Activated T-helper 1 cell treated with anti-CD3 and anti-CD28 coated beads, Interleukin-12 subunit alpha, Interleukin-12 subunit beta, Interleukin-2, Interleukin-4 antibody, amounts not matched to agents 30 ng/mL and 10 ng/mL and 1 ng/mL, durations not matched to agents 14 hours and 24 hours and 36 hours (primary cell): ENCODE measurements around the gene ATG2A. TPM values are rescaled to one million over a fixed set of nuclear protein-coding genes. Genes with fewer than 3 reads are reported as not detected.
"Not testable (repeated sequence)": the region's sequence is repeated elsewhere in the genome, so short reads cannot be mapped to it uniquely, and the experiment has no call there.

ENCODE experiments used
- DNase-seq: peaks from one replicate; pipeline ENCODE4 v3.0.0; 2021; ENCODE audit warnings: low spot score
- H3K27ac Mint-ChIP-seq: one replicate; pipeline ENCODE4 v1.8.0; 2021; ENCODE audit warnings: mild to moderate bottlenecking, mixed read lengths
- H3K27me3 Mint-ChIP-seq: one replicate; pipeline ENCODE4 v1.8.0; 2022; ENCODE audit warnings: mild to moderate bottlenecking, moderate library complexity, mixed read lengths; ENCODE audit not compliant: insufficient read depth
- H3K36me3 Mint-ChIP-seq: one replicate; pipeline ENCODE4 v1.8.0; 2021; ENCODE audit warnings: low read depth, mixed read lengths
- H3K4me1 Mint-ChIP-seq: one replicate; pipeline ENCODE4 v1.8.0; 2021; ENCODE audit warnings: low read depth, mixed read lengths
- H3K4me3 Mint-ChIP-seq: one replicate; pipeline ENCODE4 v1.8.0; 2021; ENCODE audit warnings: mild to moderate bottlenecking, moderate library complexity, mixed read lengths
- H3K9me3 Mint-ChIP-seq: one replicate; pipeline ENCODE4 v1.8.0; 2021; ENCODE audit warnings: mixed read lengths
- intact Hi-C: fragments of 100-400 bp; cut with micrococcal nuclease; formaldehyde crosslinking; loops from one replicate; pipeline ENCODE4 v1.15.1; 2024
- total RNA-seq: library from RNA; stranded (reverse); gene quantifications from 2 replicates; pipeline ENCODE4 v1.2.3, GENCODE V29; 2022

Gene ATG2A
- total RNA-seq, 1 donor from 2014 or later = 24.9 TPM

DNA sequence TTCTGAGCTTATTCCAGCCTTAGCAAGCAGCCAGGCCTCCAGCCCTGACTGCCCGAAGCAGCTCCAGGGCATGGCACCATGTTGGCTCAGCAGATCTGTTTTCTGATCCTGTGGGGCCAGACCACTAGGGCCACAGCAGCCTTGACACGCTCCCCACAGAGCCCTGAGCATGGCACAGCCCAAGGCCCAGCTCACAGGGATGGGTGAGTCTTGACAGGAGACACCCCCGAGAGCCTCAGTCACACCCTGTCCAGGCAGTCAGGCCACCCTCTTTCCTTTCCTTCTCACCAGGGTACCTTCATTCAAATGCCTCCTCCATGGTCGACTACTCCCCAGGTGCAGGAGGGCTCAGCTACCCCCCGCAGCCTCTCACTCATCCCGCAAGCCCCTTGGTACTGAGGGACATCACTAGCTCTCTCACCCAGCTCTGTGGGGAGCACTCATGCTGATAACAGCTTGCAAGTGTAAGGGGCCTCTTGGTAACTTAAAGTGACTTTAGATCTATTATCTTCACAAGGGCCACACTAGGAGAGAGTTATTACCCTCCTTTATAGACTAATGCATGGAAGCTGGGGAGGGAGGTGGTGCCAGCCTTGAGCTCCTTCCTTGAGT, 68.7 kb downstream of the ATG2A start:
- DNase-seq = no peak
- Mint-ChIP-seq H3K4me1 (peaks cover 44% of the 10 kb centered on the region), H3K36me3 (peaks cover 3% of the 10 kb centered on the region), H3K4me3 (no peak overlapping the region), H3K9me3 (no peaks in the 10 kb centered on the region), H3K27ac (peak overlapping the region; percentile 71), H3K27me3 (no peaks in the 10 kb centered on the region)
- intact Hi-C loops = loop anchor here (10.0 kb wide), 1 partner anchor 486 kb away; the partner anchor contains the start of gene DPF2

GRCh38 chr11:64846998-64847666, 69.9 kb downstream of the ATG2A start:
- no peaks in the 10 kb centered on the region for H3K9me3 Mint-ChIP-seq
- H3K4me1 Mint-ChIP-seq = peaks cover 32% of the 10 kb centered on the region

GRCh38 chr11:64845776-64846129, 71.3 kb downstream of the ATG2A start:
- intact Hi-C loops = loop anchor here (2.0 to 10.0 kb wide), 3 partner anchors 13 to 489 kb away; partner anchors contain the start of gene DPF2
- H3K9me3 Mint-ChIP-seq, H3K27me3 Mint-ChIP-seq, DNase-seq, H3K27ac Mint-ChIP-seq, H3K36me3 Mint-ChIP-seq, H3K4me3 Mint-ChIP-seq: not testable (repeated sequence)
- peaks cover 20% of the 10 kb centered on the region for H3K4me1 Mint-ChIP-seq

More at GRCh38 chr11:64846998-64847666, 69.9 kb downstream of the ATG2A start:
- no peak overlapping the region for H3K4me3 Mint-ChIP-seq
- peak; percentile 83 for DNase-seq
- intact Hi-C loops = loop anchor here (1.0 to 10.0 kb wide), 9 partner anchors 31 to 488 kb away; partner anchors contain the start of genes ARL2, ATG2A, DPF2 and EHD1
- no peaks in the 10 kb centered on the region for H3K36me3 Mint-ChIP-seq
- H3K27me3 Mint-ChIP-seq = peaks cover 2% of the 10 kb centered on the region
- no peak overlapping the region for H3K27ac Mint-ChIP-seq

- peaks cover 2% of the 10 kb centered on the region for H3K27me3 Mint-ChIP-seq
- H3K4me3 Mint-ChIP-seq = peak overlapping the region; percentile 66
- H3K4me1 Mint-ChIP-seq = peaks cover 20% of the 10 kb centered on the region
- peak overlapping the region; percentile 31 for H3K27ac Mint-ChIP-seq
- DNase-seq = no peak
- no peaks in the 10 kb centered on the region for H3K36me3 Mint-ChIP-seq
- intact Hi-C loops = loop anchor here (2.0 to 10.0 kb wide), 2 partner anchors 14 to 490 kb away; partner anchors contain the start of gene DPF2
- no peaks in the 10 kb centered on the region for H3K9me3 Mint-ChIP-seq
These were observed 71.8 kb downstream of the ATG2A start for GRCh38 chr11:64845129-64845775.

Other genes with a start within 250 kb of the ATG2A start
- 0.17 and 0.23 TPM in 2 replicates for gene NRXN2, start 194.0 kb downstream of the ATG2A start, total RNA-seq
- gene RASGRP2, start 173.1 kb downstream of the ATG2A start, total RNA-seq = 15.8 and 19.5 TPM in 2 replicates
- gene PYGM, start 157.2 kb downstream of the ATG2A start, total RNA-seq = 2.7 and 4.8 TPM in 2 replicates
- 518 and 538 TPM in 2 replicates for gene SF1, start 138.7 kb downstream of the ATG2A start, total RNA-seq
- gene MAP4K2, start 114.0 kb downstream of the ATG2A start, total RNA-seq = 70.2 and 70.7 TPM in 2 replicates
- 39.6 and 43.8 TPM in 2 replicates for gene MEN1, start 106.7 kb downstream of the ATG2A start, total RNA-seq
- 0.29 and 0.44 TPM in 2 replicates for gene CDC42BPG, start 72.6 kb downstream of the ATG2A start, total RNA-seq
- gene EHD1, start 38.6 kb downstream of the ATG2A start, total RNA-seq = 88.0 and 96.9 TPM in 2 replicates
- 7.3 and 14.0 TPM in 2 replicates for gene PPP2R5B, start 7.5 kb upstream of the ATG2A start, total RNA-seq
- gene GPHA2, start 18.7 kb upstream of the ATG2A start, total RNA-seq = not detected in 2 replicates
- gene MAJIN, start 54.9 kb upstream of the ATG2A start, total RNA-seq = not detected in 2 replicates
- not detected in 2 replicates for gene BATF2, start 79.8 kb upstream of the ATG2A start, total RNA-seq
- gene ARL2, start 97.0 kb upstream of the ATG2A start, total RNA-seq = 67.3 and 71.2 TPM in 2 replicates
- 19.9 and 30.9 TPM in 2 replicates for gene SNX15, start 110.2 kb upstream of the ATG2A start, total RNA-seq
- gene SAC3D1, start 124.0 kb upstream of the ATG2A start, total RNA-seq = 17.4 and 17.7 TPM in 2 replicates
- 11.5 and 12.7 TPM in 2 replicates for gene NAALADL1, start 141.3 kb upstream of the ATG2A start, total RNA-seq
- 91.8 and 92.5 TPM in 2 replicates for gene CDCA5, start 166.8 kb upstream of the ATG2A start, total RNA-seq
- 31.9 and 34.5 TPM in 2 replicates for gene ZFPL1, start 167.0 kb upstream of the ATG2A start, total RNA-seq
- gene VPS51, start 179.0 kb upstream of the ATG2A start, total RNA-seq = 137 and 139 TPM in 2 replicates
- gene TM7SF2, start 194.7 kb upstream of the ATG2A start, total RNA-seq = 32.2 and 32.8 TPM in 2 replicates
- gene ZNHIT2, start 200.5 kb upstream of the ATG2A start, total RNA-seq = 20.8 and 22.1 TPM in 2 replicates
- gene FAU, start 204.9 kb upstream of the ATG2A start, total RNA-seq = 1,004 and 1,020 TPM in 2 replicates
- 76.0 and 76.4 TPM in 2 replicates for gene MRPL49, start 205.1 kb upstream of the ATG2A start, total RNA-seq
- gene SYVN1, start 217.3 kb upstream of the ATG2A start, total RNA-seq = 42.3 and 45.8 TPM in 2 replicates